Smooth muscle cell of the brain vasculature (primary cell): Measurements from ENCODE around the gene ERLIN1.

Experiments
- DNase-seq: peaks from one replicate; pipeline ENCODE4 v3.0.0-alpha.2; 2012; ENCODE audit warnings: low read depth, low spot score

The ERLIN1 gene

DNA sequence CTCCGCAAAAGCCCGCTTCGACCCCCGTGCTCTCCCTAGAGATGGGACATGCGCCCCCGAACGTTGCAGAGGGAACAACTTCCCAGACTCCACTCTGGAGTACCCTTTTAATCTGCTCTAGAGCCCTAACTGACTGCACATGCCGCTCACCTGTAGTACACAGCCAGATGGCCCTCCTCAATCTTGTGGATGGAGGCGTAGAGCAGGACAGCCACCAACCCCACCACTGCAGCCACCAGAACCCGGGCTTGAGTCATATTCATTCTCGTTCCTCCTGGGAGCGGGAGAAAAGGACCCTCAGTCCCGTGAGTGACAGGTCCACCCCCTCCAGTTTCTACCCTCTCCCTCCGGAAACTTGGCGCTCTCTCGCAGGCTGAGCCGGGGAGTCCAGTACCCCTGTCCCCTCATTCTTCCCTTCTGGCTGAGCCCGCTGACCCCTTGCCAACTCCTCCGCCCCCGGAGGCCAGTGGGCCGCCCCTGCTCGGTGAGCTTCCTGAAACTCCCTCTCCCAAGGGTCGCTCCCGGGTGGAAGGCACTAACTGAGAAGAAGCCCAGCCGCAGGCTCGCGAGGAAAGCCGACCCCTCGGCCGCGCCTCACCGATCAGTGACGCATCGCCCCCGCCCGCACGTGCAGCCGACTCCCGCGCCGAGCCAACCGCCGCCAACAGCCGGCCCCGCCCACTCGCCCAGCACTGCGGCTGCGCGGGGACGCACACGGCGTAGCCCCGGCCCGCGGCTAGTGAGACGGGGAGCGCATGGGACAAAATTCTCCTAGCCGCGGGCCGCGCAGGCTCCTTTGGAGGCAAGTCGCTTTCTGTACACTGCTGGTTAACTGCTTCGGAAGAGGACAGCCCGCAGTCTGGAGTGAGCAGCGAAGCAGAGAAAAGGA, at the start of gene ERLIN1:
TSS of gene ERLIN1 (minus strand) at position 666 of the 889 bp plus-strand sequence. CDS start at position 263, 403 bp downstream.
- DNase-seq: peak; percentile 76

DNA sequence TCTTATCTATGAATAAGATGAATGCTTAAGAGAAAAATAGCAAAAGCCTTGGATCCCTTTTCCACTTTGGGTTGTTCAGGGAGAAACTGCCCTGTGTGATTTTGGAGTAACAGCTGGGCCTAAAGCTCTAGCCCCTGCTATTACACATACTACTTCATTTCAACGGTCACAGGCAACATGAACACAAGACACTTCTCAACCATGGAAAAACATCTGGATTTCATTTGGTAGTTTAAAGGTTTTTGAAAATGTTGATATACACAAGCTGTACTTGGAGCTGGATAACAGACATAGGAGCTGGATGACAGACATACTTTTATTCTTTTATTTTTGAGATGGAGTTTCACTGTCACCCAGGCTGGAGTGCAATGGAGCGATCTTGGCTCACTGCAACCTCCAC, 46.3 kb upstream of the ERLIN1 start:
- no peak for DNase-seq

DNA sequence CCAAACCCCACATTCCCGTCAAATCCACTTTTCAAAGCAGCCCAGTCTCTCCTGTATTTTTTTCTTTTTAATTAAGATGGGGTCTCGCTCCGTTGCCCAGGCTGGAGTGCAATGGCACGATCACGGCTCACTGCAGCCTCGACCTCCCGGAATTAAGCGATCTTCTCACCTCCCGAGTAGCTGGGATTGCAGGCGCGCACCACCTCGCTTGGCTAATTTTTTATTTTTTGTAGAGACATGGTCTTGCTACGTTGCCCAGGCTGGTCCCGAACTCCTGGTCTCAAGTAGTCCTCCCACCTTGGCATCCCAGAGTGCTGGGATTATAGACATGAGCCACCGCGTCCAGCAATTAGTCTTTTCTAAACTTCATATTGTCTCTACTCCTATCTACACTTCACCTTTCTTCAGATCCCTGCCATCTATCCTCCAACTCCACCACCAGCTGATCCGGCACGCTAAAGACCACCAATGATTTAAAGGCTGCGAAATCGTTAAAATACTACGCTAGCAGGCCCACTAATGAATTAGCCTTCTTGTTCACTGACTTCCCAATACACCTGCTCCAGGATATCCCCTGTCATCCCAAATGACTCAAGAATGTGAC, 44.1 kb upstream of the ERLIN1 start:
- DNase-seq: no peak

DNA sequence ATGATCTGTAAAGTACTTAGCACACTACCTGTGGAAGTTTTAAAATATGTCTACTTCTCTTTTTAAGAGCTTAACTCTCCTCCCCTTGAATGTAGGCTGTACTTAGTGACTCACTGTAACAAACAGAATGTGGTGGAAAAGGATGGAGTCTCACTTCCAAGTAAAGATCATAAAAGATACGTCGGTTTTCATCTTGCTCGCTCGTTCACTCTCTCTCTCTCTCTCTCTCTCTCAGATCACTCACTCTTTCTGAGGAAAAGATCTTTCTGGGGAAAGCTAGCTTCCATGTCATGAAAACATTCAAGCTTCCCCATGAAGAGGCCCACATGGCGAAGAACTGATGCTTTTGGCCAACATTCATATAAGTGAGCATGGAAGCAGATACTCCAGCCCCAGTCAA, 38.0 kb upstream of the ERLIN1 start:
- no peak for DNase-seq

DNA sequence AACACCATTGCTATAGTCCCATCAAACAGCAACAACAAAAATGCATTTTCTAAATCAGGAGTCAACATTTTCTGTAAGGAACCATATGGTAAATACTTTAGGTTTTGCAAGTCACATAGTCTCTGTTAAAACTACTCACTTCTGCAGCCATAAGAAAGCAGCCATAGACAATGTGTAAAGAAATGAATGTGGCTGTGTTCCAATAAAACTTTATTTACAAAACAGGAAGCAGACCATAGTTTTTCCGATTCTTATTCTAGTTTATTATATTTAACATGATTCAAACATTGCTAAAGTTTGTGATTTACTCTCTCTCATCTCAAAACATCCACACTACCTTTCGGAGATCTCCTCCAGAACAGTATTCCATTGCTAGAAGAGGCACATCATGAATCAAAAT, 36.7 kb upstream of the ERLIN1 start:
- no peak for DNase-seq

DNA sequence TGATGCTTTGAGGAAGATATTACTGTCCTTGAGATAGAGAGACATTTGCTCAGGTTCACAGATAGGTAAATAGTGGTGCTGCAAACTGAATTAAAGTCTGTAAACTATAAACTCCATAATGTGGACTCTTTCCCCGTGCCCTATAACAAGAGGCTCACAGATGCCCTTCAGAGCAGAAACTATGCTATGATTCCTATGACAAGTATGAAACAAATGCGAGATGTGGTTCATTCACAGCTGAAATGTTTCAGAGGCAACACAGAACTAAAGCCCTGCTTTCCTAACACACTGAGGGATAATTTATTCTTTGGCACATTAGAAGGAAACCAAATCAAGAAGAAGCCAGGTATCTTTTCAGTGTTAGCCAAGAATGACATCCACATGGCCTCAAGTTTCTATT, 30.2 kb upstream of the ERLIN1 start:
- no peak for DNase-seq

DNA sequence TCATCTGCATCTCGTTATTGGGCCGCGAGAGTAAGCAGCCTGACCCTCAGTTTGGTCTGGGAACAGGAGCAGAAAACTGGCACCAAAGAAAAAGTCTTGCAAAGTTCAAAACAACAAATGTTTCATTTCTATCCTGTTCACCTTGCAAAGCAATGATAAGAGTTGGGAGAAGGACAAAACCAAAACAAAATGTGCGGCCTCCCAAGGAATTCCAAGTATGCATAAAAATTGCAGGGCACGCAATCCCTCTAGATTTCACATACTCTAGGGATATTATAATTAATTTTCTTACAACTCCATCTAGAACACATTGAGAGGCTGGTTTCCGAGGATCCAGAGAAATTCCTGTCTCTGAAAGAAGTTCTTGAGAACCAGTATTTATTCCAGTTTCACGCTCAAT, 23.5 kb upstream of the ERLIN1 start:
- no peak for DNase-seq

DNA sequence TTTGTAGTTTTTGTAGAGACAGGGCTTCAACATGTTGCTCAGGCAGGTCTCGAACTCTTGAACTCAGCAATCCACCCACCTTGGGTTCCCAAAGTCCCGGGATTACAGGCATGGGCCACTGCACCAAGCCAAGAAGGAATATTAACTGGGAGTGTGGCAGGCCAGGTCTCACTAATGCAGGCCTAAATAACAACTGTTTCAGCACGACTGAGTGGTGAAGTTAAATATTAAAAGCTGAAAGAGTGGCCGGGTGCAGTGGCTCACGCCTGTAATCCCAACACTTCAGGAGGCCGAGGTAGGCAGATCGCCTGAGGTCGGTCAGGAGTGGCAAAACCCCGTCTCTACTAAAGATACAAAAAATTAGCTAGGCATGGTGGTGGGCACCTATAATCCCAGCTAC, 22.4 kb upstream of the ERLIN1 start:
- DNase-seq: no peak

DNA sequence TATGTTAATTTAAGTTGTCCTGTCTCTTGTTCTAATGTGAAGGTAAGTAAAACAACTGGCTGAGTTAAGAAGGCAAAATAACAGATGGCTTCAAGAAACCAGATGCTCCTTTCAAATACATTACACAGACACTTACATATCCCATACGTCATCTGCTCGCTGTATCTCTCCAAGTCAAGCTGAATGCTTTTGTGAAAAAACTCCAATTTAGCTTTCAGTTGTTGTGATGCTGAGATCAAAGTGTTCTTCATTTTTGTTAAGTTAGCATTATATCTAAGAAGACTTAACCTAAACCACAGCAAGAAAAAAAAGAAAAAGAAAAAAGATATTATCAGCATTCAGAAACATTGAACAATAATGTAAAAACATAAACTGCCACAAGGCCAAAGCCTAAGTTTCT, 18.5 kb upstream of the ERLIN1 start:
- no peak for DNase-seq

DNA sequence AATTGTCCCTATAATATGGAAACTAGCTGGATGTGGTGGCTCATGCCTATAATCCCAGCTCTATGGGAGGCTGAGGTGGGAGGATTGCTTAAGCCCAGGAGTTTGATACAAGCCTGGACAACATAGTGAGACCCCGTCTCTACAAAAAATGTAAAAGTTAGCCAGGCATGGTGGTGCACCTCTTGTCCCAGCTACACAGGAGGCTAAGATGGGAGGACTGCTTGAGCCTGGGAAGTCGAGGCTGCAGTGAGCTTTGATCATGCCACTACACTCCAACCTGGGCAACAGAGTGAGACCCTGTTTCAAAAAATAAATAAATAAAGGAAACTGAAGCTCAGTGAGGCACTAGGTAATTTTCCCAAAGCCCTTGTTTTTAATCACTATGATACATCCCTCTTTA, 15.7 kb upstream of the ERLIN1 start:
- no peak for DNase-seq

DNA sequence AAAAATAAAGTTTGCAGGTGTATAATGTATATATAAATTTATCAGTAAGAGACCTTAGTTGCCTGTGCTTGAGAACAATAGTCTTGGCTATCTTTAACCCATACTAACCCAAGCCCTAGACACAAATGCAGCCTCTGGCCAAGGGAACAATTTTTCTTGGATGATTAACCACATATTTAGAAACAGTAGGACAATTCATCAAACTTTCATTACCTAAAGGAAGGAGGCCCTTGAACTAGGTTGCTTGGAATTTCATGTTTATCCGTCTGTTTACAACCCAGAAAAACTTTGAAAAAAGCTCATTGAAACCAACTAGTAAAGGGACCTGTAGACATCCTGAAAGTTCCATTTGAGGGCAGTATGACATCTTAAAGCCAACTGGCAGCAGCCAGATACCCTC, 8.9 kb upstream of the ERLIN1 start:
- DNase-seq: no peak

DNA sequence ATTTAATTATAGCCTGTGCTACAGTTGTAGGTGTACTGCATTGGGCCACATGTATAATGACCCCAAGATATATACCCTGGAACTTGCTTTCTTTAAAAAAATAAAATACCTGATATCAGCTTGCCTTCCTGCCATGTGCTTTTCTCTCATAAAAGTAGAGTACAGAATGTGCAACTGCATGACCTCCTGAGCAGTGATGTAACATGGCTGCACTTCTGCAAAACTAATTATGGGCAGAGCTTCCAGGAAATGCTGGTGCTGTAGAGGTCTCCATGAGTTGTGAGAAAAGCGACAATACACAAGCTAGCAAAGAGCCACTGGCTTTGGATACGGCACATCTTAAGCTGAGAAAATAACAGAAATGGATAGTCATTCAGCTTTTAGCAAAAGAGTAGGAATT, 6.5 kb upstream of the ERLIN1 start:
- DNase-seq: no peak

DNA sequence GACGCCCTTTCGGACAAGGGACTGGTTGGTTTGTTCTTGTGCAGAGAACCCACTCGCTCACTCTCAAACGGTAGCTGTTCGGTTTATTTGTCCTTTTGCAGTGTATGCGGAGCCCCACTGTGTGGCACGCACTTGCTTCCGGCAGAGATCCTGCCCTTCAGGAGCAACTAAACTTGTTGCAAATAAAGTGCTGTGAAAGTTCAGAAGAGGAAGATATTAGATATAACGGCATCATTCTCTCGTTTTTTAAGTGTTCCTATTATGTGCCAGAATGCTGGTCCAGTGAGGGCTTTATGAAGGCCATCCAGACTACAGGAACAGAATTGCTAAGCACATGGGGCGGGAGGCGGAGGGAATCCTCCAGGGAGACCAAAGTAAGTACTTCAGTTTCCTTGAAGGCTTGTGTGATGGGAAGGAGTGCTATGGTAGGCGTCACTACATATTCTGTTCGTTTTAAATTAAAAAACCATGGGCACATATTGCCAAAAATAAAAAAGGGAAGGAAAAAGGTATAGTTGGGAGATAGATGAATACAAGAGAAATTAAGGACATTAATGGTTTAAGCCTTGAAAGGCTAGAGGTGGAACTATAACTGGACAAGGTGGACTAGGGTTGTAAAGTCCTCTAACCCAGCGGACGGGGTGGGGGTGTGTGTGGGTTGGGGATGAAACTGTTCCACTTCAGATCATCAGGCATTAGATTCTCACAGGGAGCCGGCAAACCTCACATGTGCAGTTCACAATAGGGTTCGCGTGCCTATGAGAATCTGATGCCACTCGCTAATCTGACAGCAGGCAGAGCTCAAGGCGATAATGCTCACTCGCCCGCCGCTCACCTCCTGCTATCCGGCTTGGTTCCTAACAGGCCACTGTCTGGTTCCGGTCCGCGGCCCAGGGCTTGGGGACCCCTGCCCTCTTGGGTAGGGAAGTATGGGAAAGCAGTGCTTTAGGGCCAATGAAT, 704 bp upstream of the ERLIN1 start:
- peak; percentile 13 for DNase-seq

DNA sequence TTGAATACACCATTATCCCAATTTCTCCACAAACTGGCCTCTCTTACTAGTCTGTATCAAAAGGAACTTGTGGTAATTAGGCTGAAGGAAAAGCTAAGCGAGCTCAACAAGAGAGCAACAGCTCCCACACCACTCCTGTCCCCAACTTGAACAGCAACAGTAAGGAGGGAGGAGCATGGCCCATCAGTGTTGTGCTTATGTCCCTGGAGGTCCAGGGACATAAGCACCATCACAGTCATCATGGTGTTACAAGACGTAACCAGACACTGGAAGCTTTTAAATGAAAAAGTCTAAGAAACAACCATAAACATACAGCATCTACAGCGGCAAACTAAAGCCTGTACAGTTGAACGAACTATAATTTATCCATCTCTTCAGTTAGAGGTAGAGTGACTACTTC, 989 bp downstream of the ERLIN1 start:
- DNase-seq: peak; percentile 6

DNA sequence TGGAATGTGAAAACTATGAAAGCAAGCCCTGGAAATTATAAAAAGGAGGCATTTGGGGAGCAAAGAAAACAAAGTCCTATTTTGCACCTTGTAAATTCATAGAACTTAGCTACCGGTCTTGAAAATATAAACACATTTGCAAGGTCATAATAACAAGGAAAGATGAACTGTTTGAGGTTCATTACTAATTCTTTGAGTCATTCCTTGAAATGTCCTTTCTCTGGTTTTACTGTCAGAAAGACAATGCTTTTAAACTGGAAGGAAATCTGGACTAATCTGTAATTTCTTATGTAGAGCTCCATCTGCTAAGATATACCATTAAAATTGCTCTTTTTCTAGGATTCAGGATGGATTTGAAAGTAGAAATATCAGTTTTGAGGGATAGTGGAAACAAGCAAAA, 1.4 kb downstream of the ERLIN1 start:
- DNase-seq: no peak

DNA sequence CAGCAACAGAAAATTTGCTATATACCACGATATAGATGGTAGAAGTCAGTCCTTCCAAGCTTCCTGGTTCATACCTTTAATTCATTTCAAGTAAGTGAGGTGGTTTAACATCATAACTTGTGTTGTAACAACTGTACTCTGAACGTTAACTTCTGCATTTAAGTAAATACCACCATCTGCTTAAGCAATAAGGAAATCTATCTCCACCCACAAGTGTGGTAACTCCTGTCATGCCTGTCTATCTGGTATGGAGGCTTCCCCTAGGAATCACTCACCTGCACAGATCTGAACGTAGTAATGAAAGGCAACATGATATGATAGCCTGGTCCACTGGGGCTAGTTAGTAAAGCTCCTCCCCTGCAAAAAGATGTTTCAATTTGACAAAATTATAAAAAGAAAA, 2.3 kb downstream of the ERLIN1 start:
- DNase-seq: no peak

DNA sequence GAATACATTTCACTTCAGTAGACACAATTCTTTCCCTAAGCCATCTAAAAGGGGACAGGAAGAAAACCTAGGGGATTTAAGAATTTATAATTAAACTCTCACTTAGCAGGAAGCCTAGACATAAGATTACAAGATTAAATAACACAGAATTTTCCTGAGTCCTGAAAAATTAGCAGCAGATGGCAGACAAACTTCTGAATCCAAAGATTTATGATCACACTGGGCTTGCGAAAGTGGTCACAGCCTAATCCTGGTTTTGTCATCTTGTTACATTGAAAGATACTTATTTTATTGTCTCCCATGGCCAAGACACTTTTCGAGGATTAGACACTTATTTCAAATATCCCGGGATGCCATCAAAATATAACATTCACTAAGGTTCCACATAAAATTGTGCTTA, 2.9 kb downstream of the ERLIN1 start:
- DNase-seq: no peak

DNA sequence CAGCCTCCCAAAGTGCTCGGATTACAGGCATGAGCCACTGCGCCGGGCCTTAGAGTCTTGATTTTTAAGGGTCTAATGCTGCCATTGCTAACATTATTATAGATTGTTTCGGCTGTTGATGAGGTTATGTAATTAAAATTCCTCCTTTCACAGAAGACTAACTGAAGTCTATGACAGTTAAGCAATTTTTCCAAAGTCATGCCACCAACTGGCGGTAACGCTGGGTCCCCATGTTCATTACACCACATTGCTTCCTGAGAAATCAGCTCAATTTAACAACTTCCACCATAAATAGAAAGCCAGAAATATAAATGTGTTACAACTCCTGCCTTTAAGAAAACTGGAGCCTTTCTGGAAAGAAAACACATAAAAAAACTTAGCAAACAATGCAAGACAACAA, 3.5 kb downstream of the ERLIN1 start:
- DNase-seq: no peak

DNA sequence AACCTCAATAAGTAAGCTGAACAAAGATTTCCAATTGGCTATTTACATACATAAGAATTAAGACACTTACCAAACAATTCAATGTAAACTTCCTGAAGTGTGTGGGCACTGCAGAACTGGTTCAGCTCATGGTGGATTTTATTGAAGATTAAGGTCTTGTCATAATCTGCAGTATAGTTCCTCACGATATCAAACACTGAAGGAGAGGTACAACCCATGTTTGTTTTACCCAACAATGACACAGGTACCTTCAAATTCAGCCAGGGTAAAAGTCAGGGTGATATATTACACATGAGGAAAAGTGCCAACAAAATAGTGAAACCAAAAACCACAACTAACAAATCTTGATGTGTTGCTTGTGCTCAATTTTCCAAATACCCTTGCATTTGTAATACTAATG, 10.0 kb downstream of the ERLIN1 start:
- DNase-seq: no peak

DNA sequence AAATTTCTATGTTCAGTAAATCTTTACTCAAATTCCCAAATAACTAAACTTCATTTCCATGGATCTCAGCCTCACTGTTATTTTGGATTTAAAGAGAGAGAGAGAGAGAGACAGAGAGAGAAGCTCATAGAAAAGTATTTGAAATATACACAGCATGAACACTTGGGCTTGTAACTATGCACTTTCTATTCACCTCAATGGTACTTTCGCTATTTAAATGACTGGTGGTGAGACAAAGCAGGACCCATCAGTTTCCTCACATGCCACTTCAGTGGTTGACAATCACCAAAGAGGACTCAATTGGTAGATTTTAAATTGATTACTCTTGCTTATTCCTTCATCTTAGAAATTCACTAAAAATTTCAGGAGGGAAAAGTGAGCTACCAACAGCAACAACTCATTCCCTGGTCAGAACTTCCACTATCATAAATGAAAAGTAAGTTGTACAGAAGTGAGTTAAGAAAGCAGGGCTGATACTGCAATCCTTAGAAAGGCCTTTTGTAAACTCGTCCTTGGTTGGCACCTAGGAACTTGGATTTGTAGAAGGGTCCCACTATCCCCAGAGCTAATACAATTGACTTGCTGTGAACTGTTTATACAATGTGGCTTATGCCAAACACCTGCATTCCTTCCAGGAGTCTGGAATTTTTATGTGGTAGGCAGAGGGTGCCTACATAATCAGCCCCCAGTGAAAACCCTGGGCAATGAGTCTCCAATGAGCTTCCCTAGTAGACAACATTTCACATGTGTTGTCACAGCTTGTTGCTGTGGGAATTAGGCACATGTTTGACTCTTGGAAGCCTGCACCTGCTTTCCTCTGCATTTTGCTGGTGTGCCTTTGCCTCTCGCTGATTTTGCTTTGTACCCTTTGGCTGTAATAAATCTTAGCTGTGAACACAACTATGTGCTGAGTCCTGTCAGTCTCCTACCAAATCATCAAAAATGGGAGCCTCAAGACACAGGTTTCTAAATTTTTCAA, 10.8 kb downstream of the ERLIN1 start:
- DNase-seq: no peak

DNA sequence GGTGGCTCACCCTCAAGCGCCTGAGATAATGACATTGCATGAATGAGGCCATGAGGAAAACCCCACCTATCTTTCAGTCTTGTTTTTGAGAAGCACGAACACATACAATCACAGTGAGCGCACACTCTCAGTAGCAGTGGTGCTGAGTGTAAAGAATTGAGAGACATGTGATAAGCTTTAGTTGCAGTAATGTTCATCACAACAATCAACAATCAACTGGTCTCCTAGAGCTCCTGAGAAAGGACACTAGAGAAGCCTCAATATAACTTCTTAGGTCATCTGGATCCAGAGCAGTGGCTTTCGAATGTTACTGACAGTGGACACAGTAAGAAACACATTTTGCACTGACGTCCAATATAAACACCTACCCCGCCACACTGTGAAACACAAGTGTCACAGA, 12.8 kb downstream of the ERLIN1 start:
- no peak for DNase-seq
